Measurements from ENCODE around the gene DBI. TPM values are rescaled to one million over a fixed set of nuclear protein-coding genes. Genes with fewer than 3 reads are reported as not detected.

DBI gene
- total and polyA plus RNA-seq, 2 of the 8 experiments (the other 6 are each of a cell fraction or from before 2014, with no cell fraction given): 180 to 212 TPM

DNA sequence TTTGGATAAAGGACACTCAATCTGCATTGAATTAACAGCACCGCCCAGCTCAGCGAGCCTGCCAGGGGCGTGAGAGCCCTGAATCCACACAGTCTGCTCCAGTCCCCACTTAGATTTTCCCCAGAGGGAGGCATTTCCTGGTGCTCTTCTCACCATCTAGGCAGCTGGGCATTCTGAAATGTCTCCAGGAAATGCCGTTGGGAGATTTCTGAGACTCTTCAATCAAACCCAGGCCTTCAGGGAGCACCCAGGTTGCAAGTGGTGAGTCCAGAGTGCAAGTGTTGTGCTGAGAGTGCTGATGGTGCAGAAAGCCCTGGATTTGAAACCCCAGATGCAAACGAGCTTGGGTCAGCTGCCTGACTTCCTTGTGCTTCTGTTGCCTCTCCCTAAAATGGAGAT lies 41.4 kb downstream of the DBI start (continued):
- no peak for TF ChIP-seq CHD2 (IDR thresholded peaks at IDR 0.05; ENCODE audit: low read length)
- no peak for TF ChIP-seq CHD1 (IDR thresholded peaks at IDR 0.05; ENCODE audit: low read depth, low read length)
- no peak for TF ChIP-seq CTBP2 (IDR thresholded peaks at IDR 0.05; ENCODE audit: borderline replicate concordance, insufficient read depth, insufficient read length, low read length)
- TF ChIP-seq, protein P1, sequence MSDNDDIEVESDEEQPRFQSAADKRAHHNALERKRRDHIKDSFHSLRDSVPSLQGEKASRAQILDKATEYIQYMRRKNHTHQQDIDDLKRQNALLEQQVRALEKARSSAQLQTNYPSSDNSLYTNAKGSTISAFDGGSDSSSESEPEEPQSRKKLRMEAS (IDR thresholded peaks at IDR 0.05): no peak
- TF ChIP-seq CEBPB (IDR thresholded peaks at IDR 0.05; ENCODE audit: low read depth, low read length): no peak
- TF ChIP-seq SIX5 (IDR thresholded peaks at IDR 0.05; ENCODE audit: low read depth, low read length): no peak
